Activated T-helper 17 cell treated with anti-CD3 and anti-CD28 coated beads, Interleukin-2, amount 50 U/mL, for 72 hours (primary cell): ENCODE measurements around the gene UPF3B. TPM values are rescaled to one million over a fixed set of nuclear protein-coding genes. Genes with fewer than 3 reads are reported as not detected.

ENCODE experiments used
- ATAC-seq: fragments of 150-1000 bp; cut with Tn5 transposase; replicated peaks from 2 replicates; pipeline ENCODE4 v1.10.0; 2021; ENCODE audit warnings: mild to moderate bottlenecking, moderate library complexity
- H3K27ac Mint-ChIP-seq: one replicate; pipeline ENCODE4 v1.8.0; 2022; ENCODE audit warnings: mixed read lengths
- H3K27me3 Mint-ChIP-seq: one replicate; pipeline ENCODE4 v1.8.0; 2022; ENCODE audit warnings: mixed read lengths
- H3K36me3 Mint-ChIP-seq: one replicate; pipeline ENCODE4 v1.8.0; 2022; ENCODE audit warnings: low read depth, mild to moderate bottlenecking, mixed read lengths
- H3K4me1 Mint-ChIP-seq: one replicate; pipeline ENCODE4 v1.8.0; 2022; ENCODE audit warnings: mixed read lengths
- H3K4me3 Mint-ChIP-seq: one replicate; pipeline ENCODE4 v1.8.0; 2022; ENCODE audit warnings: mild to moderate bottlenecking, mixed read lengths
- H3K9me3 Mint-ChIP-seq: one replicate; pipeline ENCODE4 v1.8.0; 2022; ENCODE audit warnings: mixed read lengths
- total RNA-seq, 2 donors: library from RNA; stranded (reverse); gene quantifications; one replicate each; pipeline ENCODE4 v1.2.3, GENCODE V29; 2022

Gene UPF3B
- total RNA-seq, 2 donors from 2014 or later, result 19.3 to 19.4 TPM

- Mint-ChIP-seq H3K4me3 (no peak overlapping the region), H3K27me3 (no peaks in the 10 kb centered on the region), H3K4me1 (peaks cover 3% of the 10 kb centered on the region), H3K36me3 (no peaks in the 10 kb centered on the region), H3K9me3 (no peaks in the 10 kb centered on the region), H3K27ac (no peak overlapping the region)
- ATAC-seq, result no peak
Observed at GRCh38 chrX:119801253-119802221, 51.2 kb downstream of the UPF3B start.

DNA sequence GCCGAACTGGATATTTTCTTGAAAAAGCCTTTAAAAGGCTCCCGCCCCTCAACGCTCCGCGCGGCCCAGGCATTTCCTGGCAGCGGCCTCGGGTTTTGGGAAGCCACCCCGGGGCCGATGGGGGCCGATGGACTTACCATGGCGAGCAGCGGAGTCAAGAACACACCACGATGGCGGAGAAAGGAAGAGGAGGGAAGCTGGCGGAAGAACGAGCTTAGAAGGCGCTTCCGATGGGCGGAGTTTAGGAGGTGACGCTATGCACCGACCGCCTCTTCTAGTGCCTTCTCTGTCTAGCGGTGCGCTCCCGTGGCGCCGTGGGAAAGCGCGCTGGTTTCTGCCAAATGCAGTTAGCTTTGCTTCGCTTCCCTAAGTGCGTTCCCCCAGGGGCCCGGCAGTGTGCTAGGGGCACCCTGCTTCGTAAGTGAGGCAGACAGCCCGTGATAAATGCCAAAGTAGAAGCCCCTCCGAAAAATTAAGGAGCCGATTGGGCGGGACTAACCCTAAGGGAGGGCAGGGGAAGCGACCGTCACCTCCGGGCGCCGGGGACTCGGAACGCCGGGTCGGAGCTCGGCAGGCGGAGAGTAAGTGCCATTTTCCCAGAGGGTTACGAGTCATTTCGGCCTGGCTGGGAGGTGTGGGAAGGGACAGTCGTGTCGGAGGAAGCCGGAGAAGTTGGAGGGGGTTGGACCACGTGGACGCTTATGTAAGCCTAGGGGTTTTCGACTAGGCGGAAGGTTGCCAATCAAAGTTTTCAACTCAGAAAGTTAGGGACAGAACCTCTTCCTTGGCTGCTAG lies 61.1 kb downstream of the UPF3B start, which contains the start of gene RPL39:
Gene RPL39 (minus strand): TSS at position 194 of the 795 bp plus-strand sequence. CDS start 54 bp downstream, at position 140.
- peak within 1 kb of the TSS; percentile 90 for H3K4me3 Mint-ChIP-seq
- no peaks in the 10 kb centered on the region for H3K27me3 Mint-ChIP-seq
- peak; percentile 95 for ATAC-seq
- H3K9me3 Mint-ChIP-seq, result no peaks in the 10 kb centered on the region
- peaks cover 48% of the 10 kb centered on the region for H3K36me3 Mint-ChIP-seq
- H3K4me1 Mint-ChIP-seq, result no peaks in the 10 kb centered on the region
- H3K27ac Mint-ChIP-seq, result peak within 1 kb of the TSS; percentile 89

GRCh38 chrX:119790977-119791436 lies 61.8 kb downstream of the UPF3B start:
- ATAC-seq, result peak; percentile 38

GRCh38 chrX:119784747-119785446 lies 67.9 kb downstream of the UPF3B start:
- peaks cover 85% of the 10 kb centered on the region for H3K36me3 Mint-ChIP-seq
- H3K4me3 Mint-ChIP-seq, result peak overlapping the region; percentile 37
- H3K9me3 Mint-ChIP-seq, result no peaks in the 10 kb centered on the region
- no peaks in the 10 kb centered on the region for H3K27me3 Mint-ChIP-seq
- ATAC-seq, result peak; percentile 50
- H3K4me1 Mint-ChIP-seq, result peaks cover 5% of the 10 kb centered on the region
- H3K27ac Mint-ChIP-seq, result peak overlapping the region; percentile 50

More at GRCh38 chrX:119790977-119791436, 61.8 kb downstream of the UPF3B start:
- Mint-ChIP-seq H3K4me1 (no peaks in the 10 kb centered on the region), H3K27ac (peak overlapping the region; percentile 89), H3K36me3 (peaks cover 54% of the 10 kb centered on the region), H3K4me3 (peak overlapping the region; percentile 90), H3K9me3 (no peaks in the 10 kb centered on the region), H3K27me3 (no peaks in the 10 kb centered on the region)

Other genes starting within 250 kb of the UPF3B start
- gene NKRF, start 246.5 kb downstream of the UPF3B start, total RNA-seq, result 10 to 100 TPM; 15.3 to 19.8 TPM
- 100 to 1,000 TPM; 171 to 204 TPM for gene SEPTIN6, start 159.8 kb downstream of the UPF3B start, total RNA-seq
- under 1 TPM in 1 of 2 donors, not detected in 1; 0.26 TPM for gene SOWAHD, start 94.4 kb downstream of the UPF3B start, total RNA-seq
- 1,000 to 10,000 TPM; 2,393 to 3,257 TPM for gene RPL39, start 61.3 kb downstream of the UPF3B start, total RNA-seq
- gene RNF113A, start 18.8 kb upstream of the UPF3B start, total RNA-seq, result 10 to 100 TPM; 22.3 to 25.2 TPM
- 10 to 100 TPM; 70.5 to 96.5 TPM for gene NDUFA1, start 18.9 kb upstream of the UPF3B start, total RNA-seq
- not detected for gene AKAP14, start 42.9 kb upstream of the UPF3B start, total RNA-seq
- gene NKAP, start 90.8 kb upstream of the UPF3B start, total RNA-seq, result 10 to 100 TPM; 10.1 to 10.8 TPM
- not detected for gene RHOXF2B, start 224.7 kb upstream of the UPF3B start, total RNA-seq